Measurements from ENCODE around the gene PAFAH2. TPM values are rescaled to one million over a fixed set of nuclear protein-coding genes. Genes with fewer than 3 reads are reported as not detected.
A peak's percentile ranks its signal among the peaks of the same experiment; 100 is the strongest.

The PAFAH2 gene
- 8.2 and 12.4 TPM in 2 replicates for total RNA-seq (2021)
- long read RNA-seq, transcript PAFAH2-201 (11 exons, 3,581 nt), result major isoform, 37 of 65 reads
- long read RNA-seq, partial matches to known transcripts, result 2 of 65 reads
- long read RNA-seq, other reads (novel, unspliced or antisense), result 26 of 65 reads

DNA sequence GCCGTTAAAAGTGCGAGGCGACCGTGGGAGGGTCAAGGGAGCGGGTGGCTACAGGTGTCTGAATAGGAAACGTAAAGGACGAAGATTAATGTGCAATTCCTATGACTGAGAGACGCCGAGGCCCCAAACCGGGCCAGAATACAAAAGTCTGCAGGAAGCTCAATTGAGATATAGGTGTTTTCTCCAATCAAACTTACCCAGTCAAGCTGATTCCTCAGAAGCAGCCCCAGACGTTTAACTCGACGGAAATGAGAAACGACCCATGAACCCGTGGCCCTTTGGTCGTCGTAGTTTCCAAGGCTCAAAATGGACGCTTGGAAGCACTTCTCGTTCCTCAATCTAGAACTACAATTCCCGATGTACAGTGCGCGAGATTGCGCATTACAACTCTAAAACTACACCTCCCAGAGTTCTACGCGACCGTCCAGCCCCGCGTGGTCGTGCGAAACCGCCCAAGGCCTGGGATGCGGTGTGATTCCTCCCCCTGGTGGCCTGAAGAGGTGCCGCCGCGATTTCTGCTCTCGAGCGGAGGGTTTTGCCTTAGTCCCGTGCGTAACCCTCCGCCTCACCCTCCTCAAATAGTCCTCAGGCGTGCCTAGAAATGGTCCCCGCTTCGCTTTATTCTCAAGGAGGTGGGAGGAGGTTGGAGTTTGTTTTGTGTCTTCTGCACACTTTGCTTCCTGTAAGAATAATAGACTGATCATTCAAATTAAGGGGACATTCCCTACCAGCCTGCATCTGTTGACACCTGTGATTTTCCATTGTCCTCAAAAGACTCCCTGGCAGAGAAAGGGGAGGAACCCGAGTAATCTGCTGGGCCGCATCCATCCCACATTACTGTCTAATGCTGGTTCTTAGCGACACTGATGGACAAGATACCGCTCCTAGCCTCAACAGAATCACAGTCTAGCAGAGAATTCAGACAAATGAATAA, at the start of gene PAFAH2:
Gene PAFAH2, minus strand, starts transcription at position 236 of the 934 bp plus-strand sequence. CDS start 7,247 bp downstream, outside the sequence.
- Histone ChIP-seq H3K79me1 (ENCODE audit: insufficient read depth, low read depth, low read length, poor library complexity, severe bottlenecking) (no peaks in the 10 kb centered on the region), H3K27ac (ENCODE audit: insufficient read length, low read depth, low read length) (no peak within 1 kb of the TSS), H3K79me2 (ENCODE audit: insufficient read depth, low read length) (no peaks in the 10 kb centered on the region), H4K5ac (ENCODE audit: insufficient read length, low read depth, low read length) (no peak within 1 kb of the TSS), H3K4me2 (ENCODE audit: insufficient read depth, insufficient read length, low read length) (peak within 1 kb of the TSS; percentile 92), H4K8ac (replicated peaks; ENCODE audit: insufficient read length, low read depth, low read length) (no peak within 1 kb of the TSS), H3K27me3 (ENCODE audit: insufficient read depth, low read length) (no peaks in the 10 kb centered on the region), H2BK120ac (ENCODE audit: low read depth, low read length, poor library complexity, severe bottlenecking) (no peak within 1 kb of the TSS), H3K9me3 (ENCODE audit: control insufficient read depth, low read depth, low read length) (no peaks in the 10 kb centered on the region), H3K14ac (ENCODE audit: insufficient read depth, low read length) (no peak within 1 kb of the TSS), H2BK20ac (ENCODE audit: low read depth, low read length, poor library complexity, severe bottlenecking) (no peak within 1 kb of the TSS), H3K4me1 (ENCODE audit: insufficient read depth, low read length) (peaks cover 8% of the 10 kb centered on the region; the same call in 1 of the 2 replicates), H3K56ac (ENCODE audit: insufficient read length, low read depth, low read length) (no peak within 1 kb of the TSS), H2AFZ (ENCODE audit: low read length) (no peak within 1 kb of the TSS), H4K91ac (ENCODE audit: insufficient read length, low read depth, low read length) (no peak within 1 kb of the TSS), H2AK5ac (ENCODE audit: insufficient read length, low read length) (no peak within 1 kb of the TSS), H3K4ac (ENCODE audit: low read depth, low read length) (no peak within 1 kb of the TSS), H2BK15ac (ENCODE audit: low read depth, low read length) (no peak within 1 kb of the TSS), H3K18ac (ENCODE audit: insufficient read length, low read depth, low read length) (peak within 1 kb of the TSS; percentile 43), H3K9ac (ENCODE audit: extremely low read depth, insufficient read length, low read length) (peak within 1 kb of the TSS; percentile 79), H3T11ph (ENCODE audit: low read length) (no peak within 1 kb of the TSS), H4K20me1 (ENCODE audit: control insufficient read depth, insufficient read depth, insufficient read length) (no peaks in the 10 kb centered on the region), H3K23ac (ENCODE audit: insufficient read length, low read depth, low read length) (no peak within 1 kb of the TSS), H2BK12ac (ENCODE audit: insufficient read length, low read depth, low read length) (no peak within 1 kb of the TSS), H2BK5ac (ENCODE audit: insufficient read length, low read length) (no peak within 1 kb of the TSS), H3K23me2 (ENCODE audit: insufficient read length, low read depth, low read length, poor library complexity, severe bottlenecking) (peaks cover 5% of the 10 kb centered on the region)
- Mint-ChIP-seq H3K27me3 (ENCODE audit: low read depth) (peaks cover 2% of the 10 kb centered on the region), H3K4me3 (peak within 1 kb of the TSS; percentile 90 to 93), H3K4me1 (peaks cover 22 to 38% of the 10 kb centered on the region in 2 experiments), H3K36me3 (ENCODE audit: insufficient read depth in 1 of 3, low read depth in 3 of 3) (no peaks in the 10 kb centered on the region; a peak in 1 of 7 replicates), H3K9me3 (no peaks in the 10 kb centered on the region; a peak in 1 of 5 replicates), H3K27ac (peak within 1 kb of the TSS; percentile 53 to 97 (median 82))
- no CpG with 5 or more reads among the region's 47 CpGs for WGBS (ENCODE audit: extremely low coverage, insufficient read length, low lambda C conversion rate)
- TF ChIP-seq, protein P1, sequence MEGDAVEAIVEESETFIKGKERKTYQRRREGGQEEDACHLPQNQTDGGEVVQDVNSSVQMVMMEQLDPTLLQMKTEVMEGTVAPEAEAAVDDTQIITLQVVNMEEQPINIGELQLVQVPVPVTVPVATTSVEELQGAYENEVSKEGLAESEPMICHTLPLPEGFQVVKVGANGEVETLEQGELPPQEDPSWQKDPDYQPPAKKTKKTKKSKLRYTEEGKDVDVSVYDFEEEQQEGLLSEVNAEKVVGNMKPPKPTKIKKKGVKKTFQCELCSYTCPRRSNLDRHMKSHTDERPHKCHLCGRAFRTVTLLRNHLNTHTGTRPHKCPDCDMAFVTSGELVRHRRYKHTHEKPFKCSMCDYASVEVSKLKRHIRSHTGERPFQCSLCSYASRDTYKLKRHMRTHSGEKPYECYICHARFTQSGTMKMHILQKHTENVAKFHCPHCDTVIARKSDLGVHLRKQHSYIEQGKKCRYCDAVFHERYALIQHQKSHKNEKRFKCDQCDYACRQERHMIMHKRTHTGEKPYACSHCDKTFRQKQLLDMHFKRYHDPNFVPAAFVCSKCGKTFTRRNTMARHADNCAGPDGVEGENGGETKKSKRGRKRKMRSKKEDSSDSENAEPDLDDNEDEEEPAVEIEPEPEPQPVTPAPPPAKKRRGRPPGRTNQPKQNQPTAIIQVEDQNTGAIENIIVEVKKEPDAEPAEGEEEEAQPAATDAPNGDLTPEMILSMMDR (conservative IDR thresholded peaks at IDR 0.05), result peak; percentile 97
- peak; percentile 98 for DNase-seq

Measured in H9 (cell line).